NCI-H526 (cell line): Measurements from ENCODE around the gene WIPF2.

Source experiments
- DNase-seq, 2 experiments: peaks; one replicate each; lab custom pipeline; 2025; lab: John Stamatoyannopoulos, UW

The WIPF2 gene

DNA sequence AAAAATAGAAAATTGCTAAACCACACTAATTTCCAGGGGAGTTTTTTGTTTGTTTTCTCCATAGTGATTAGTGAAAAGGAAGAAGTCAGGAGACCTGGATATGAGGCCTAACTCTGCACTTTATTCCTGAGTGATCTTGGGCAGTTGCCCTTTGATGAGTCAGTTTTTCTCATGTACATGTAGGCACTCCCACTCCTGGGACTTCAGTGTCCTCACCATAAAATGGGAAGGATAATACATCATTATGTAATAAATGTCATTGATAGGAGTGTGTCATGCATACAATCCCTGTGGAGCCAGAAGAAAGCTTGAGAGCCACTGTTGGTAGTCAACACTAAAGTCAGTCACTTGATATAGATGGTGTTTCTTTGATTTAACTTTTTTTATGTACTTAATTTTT is 32.5 kb downstream of the WIPF2 start:
- DNase-seq = no peak

DNA sequence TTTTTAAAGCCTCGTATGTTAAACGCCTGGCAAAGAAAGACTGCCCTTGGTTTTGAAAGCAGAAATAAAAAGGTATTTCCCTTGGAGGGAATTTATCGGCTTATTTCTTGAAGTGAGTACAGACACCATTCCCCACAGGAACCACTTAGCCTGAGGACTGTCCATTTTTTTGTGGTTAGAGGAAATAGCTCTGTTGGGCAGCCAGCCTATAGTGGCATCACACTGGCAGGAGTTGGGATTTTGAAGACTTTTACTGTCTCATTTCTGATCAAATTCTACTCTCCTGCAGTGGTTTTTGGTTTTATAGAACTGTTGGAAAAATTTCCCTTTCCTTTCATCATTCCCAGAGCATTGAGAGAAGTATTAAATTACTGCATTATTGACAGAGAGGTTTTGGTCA is 34.5 kb downstream of the WIPF2 start:
- no peak for DNase-seq

DNA sequence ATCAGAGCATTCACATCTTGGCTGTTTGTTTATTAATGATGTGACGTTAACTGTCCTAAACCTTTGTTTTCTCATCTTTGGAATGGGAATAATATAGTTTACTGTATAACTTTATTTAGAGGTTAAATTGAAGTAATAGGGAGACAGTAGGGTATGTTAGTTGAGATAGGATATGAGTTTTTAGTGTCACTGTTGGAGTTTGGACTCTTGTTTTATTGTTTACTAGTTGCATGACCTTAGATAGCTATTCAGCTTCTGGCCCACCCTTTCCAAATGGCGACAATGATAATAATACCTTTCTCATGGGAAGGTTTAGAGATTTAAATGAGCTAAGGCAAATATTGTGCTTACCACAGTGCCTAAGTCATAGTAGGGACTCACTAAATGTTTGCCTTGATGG is 40.4 kb downstream of the WIPF2 start:
- DNase-seq = no peak

DNA sequence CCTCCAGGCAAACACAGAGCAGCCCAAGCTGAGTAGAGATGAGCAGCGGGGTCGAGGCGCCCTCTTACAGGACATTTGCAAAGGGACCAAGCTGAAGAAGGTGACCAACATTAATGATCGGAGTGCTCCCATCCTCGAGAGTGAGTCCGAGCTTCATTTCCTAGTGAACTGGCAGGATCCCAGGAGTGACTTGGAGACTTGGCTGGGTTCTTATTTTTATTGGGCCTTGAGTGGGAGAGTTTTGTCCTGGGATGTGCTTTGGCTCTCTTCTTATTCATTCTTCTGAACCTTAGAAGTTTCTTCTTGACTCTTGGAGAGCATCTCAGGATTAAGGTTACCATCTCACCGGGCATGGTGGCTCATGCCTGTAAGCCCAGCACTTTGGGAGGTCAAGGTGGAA is 41.4 kb downstream of the WIPF2 start:
- DNase-seq = no peak

DNA sequence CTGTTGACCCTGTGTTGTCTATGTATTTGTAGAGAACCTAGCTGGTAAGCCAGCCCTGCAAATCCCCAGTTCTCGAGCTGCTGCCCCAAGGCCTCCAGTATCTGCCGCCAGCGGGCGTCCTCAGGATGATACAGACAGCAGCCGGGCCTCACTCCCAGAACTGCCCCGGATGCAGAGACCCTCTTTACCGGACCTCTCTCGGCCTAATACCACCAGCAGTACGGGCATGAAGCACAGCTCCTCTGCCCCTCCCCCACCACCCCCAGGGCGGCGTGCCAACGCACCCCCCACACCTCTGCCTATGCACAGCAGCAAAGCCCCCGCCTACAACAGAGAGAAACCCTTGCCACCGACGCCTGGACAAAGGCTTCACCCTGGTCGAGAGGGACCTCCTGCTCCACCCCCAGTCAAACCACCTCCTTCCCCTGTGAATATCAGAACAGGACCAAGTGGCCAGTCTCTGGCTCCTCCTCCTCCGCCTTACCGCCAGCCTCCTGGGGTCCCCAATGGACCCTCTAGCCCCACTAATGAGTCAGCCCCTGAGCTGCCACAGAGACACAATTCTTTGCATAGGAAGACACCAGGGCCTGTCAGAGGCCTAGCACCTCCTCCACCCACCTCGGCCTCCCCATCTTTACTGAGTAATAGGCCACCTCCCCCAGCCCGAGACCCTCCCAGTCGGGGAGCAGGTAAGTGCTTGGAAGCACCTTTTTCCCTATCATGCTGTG is 45.5 kb downstream of the WIPF2 start:
- DNase-seq = no peak

DNA sequence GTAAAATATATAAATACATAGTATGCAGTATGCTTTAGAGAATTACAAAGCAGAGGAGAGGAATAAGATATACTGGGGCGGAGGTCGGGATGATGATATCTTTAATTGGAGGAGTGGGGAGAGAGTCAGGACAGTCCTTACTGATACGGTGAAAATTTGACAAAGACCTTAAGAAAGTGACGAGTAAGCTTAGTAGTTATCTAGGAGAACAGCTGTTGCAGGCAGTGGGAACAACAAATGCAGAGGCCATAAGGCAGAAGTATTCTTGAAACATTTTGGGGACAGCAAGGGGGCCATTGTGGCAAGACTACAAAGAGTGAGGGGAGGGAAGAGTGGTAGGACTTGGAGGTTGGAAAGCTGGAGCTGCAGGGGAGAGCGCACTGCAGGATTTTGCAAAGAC is 46.2 kb downstream of the WIPF2 start:
- no peak for DNase-seq

DNA sequence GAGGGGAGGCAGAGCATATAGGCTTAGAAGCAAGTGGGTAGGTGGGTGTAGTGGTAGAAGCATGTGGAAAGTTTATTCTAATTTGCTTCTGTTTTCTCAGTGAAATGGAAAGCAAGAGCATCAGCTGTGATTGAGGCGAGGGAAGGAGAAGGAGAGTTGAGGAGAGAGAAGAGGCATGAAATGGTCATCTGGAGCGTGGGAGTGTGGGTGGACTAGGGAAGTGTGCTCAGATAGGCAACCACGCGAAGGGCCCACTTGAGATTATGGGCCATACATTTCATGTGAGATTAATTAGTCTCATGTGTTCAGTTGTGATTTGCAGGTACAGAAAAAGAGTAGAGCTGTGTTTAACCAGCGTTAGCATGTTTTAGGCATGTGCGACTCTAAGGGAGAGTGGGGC is 47.8 kb downstream of the WIPF2 start:
- no peak for DNase-seq

DNA sequence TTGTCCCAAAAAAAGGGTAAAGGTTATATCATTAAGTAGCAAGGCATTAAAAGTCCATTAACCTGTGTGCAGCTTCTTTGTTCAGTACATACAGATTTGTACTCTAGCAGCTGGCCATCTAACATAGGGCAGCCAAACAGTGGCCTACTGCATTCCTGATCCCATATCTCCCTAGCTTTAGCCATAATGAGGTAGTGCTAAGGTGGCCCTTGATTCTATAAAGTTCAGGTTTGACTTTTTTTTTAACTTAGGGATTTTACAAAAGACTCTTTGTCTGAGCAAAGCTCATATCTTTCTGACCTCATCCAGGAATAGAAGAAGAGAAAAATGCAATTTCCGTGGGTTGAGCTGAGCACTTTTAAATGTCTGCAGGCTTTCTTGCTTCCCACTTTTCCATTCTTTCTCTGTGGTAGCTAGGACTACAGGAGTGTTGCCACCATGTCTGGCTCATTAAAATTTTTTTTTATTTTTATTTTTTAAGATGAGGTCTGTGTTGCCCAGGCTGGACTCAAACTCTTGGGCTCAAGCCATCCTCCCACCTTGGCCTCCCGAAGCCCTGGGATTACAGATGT is 49.1 kb downstream of the WIPF2 start:
- no peak for DNase-seq

DNA sequence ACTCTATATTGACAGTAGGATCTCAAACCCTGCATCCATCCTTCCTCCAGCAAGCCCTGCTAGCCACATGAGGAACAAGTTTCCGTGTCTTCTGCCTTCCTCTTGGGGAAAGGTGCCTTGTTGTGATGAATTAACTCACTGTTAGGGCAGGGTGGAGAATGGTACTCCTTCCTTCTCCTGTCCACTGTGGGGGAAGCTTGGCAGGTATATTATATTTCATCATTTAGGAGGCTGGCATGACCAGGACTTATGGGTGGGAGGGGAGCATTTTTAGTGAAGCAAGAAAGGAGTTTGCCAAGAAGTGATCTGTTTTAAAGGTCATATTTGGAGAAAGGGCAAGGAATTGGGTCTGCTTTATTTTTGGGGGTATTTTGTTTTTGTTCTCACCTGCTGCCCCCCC is 59.3 kb downstream of the WIPF2 start:
- no peak for DNase-seq

DNA sequence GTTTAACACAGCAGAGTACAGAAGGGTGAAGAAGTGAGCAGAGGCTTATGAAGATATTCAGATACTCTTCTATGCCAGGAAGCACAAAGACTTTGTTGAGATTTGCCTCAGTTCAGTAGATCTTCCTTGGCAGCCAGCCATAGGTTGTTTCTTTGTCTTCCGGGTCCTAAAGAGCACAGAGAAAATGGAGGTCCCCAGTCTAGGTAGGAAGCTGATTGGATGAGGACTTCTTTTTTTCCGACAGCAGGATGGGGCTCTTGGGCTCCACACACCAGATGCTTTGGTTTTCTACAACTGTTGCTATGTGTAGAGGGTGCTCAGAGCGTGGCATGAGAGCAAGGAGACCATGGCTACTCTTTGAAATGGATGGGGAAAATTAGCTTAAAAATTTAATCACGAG is 60.3 kb downstream of the WIPF2 start:
- DNase-seq = no peak

DNA sequence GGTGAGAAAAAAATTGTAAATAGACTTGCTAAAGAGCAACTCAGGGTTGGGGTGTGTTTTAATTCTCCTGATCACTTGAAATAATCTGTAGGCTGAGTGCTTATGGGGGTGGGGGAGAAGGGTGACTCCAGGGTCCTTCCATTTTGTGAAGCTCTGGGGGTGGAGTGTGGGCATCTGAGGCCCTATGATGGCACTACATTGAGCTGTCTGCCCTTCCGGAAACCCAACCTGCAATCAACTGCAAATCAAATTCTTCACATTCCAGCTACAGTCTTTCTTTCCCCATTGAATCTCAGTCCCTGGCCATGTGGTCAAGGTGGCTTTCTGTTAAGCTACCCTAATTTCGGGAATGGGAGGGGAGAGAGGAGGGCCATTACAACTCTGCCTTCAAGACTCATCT is 62.6 kb downstream of the WIPF2 start:
- no peak for DNase-seq

DNA sequence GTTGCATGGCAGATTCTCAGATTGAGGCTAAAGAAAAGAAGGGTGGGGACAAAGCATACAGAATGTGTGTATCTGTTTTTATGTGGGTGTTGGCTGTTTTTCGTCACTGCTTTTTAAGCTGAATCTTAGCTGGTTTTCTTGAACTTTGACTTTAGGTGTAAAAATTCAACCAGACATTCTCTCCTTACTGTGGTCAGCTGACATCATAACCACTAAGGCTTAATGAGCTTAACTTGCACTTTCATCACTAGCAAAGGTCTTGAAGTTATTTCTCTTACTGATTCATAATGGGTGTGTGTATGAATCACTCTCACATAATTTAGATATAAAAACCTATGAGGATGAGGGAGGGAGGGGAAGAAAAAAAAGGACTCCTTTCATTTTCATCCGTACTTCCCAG is 64.6 kb downstream of the WIPF2 start:
- DNase-seq = no peak

DNA sequence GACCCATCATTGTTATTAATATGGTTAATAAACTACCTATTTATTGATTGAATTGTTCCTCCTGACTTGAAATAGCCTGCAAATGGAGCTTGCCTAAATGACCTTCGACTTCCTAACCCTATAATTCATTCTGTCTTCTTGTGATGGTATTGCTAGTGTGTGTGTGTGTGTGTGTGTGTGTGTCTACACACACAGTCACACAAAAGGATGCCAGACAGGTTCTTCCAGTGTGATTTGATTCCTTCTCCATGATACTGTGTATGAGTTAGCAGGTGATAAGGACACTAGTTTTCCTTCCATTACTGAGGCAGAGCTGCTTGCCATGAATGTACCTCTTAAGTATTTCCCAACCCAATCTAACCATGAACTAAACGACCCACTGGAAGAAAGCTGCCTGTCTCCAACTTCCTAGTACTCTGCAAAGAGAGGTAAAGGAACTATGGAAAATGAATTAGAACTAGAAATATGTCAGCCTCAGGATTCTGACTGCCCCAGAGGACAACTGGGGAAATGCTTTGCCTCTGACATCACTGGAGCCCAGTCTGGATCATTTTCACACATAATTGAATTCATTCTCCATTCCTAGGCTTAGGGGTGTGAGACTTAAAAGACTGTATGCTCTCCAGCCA is 65.1 kb downstream of the WIPF2 start:
- DNase-seq = no peak

DNA sequence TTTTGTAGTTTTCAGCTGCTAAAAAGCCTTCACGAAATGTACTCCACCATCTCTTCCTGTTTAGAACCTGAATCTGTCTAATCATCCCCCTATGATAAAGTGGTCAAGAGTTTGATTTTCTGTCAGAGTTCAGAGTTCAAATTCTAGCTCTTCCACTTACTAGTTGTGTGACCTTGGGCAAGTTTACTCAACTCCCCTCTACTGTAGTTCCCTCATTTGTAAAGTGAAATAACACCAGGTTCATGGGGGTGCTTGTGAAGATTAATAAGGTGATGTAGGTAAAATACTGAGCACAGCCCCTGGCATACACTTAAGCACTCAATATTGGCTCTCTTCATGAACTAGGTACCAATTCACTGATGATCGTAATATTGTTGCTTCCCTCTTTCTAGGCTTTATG is 67.4 kb downstream of the WIPF2 start:
- DNase-seq = no peak

DNA sequence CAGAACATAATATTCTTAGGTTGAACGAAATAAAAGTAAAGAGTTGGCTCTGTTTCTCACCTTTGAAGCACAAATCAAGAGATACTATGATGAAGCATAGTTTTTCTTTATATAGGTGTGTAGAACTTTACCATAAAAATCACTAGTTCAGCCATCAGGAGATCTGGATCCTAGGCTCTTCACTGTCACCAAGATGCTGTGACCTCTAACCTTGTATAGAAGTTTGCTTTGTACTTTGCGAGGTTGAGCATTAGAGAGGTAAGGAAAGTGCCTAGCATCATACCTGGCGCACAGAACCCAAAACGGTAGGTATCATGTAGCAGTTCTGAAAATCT is 68.0 kb downstream of the WIPF2 start:
- DNase-seq = no peak

DNA sequence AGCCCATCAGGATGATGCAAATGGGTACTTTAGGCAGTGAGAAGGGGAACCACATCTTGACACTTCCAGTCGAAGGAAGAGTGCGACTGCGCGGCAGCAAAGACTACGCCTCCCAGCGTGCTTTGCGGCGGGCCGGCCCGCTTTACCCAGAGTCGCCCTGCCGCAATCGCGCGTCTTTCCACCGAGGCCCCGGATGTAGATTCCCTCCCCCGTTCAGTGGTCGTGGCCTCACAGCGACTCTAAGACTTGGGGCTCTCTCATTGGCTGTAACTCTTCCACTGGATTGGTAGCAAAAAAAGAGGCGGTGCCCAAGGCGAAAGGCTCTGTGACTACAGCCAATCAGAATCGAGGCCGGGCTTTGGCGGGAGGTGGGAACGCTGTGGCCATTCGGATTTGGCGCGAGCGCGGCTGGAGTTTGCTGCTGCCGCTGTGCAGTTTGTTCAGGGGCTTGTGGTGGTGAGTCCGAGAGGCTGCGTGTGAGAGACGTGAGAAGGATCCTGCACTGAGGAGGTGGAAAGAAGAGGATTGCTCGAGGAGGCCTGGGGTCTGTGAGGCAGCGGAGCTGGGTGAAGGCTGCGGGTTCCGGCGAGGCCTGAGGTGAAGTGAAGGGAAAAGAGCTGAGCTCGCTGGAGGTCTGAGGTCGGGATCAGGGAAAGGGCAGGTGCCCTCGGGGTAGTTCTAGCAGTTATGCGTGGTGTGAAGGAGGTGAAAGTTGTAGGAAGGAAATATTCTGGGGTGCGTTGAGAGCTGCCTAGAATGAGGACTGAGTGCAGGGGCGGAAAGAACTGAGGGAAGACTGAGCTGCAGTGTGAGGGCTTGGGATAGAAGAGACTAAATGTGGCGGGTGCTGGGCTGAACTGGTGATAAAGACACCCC is 68.6 kb downstream of the WIPF2 start, which contains the start of gene CDC6:
Gene CDC6 (plus strand): TSS at position 386 of the 876 bp plus-strand sequence. CDS start 1,542 bp downstream, outside the sequence.
- DNase-seq = peak; percentile 99

DNA sequence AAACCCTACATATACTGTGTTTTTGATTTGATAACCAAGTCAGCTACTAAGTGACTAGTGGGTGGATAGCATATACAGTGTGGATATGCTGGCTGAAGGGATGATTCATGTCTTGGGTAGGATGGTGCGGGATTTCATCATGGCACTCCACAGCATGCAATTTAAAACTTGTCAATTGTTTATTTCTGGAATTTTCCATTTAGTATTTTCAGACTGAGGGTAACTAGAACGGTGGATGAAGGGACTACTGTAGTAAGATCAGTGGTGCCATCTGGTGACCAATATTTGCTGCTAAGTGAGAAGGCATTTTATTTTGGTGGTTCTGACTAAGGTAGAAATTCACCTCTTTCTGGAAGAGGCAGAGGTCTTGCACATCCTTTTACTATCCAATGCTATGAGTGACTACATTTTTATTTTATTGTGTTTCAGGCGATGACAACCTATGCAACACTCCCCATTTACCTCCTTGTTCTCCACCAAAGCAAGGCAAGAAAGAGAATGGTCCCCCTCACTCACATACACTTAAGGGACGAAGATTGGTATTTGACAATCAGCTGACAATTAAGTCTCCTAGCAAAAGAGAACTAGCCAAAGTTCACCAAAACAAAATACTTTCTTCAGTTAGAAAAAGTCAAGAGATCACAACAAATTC is 71.7 kb downstream of the WIPF2 start:
- DNase-seq = peak; percentile 20 to 58

DNA sequence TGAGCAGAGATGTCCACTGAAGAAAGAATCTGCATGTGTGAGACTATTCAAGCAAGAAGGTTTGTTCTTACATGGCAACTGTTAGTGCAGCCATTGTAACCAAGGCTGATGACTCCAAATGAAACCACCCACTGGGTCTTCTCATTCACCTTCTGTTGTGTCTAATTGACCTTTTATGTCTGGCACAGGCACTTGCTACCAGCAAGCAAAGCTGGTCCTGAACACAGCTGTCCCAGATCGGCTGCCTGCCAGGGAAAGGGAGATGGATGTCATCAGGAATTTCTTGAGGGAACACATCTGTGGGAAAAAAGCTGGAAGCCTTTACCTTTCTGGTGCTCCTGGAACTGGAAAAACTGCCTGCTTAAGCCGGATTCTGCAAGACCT is 72.2 kb downstream of the WIPF2 start:
- no peak for DNase-seq

DNA sequence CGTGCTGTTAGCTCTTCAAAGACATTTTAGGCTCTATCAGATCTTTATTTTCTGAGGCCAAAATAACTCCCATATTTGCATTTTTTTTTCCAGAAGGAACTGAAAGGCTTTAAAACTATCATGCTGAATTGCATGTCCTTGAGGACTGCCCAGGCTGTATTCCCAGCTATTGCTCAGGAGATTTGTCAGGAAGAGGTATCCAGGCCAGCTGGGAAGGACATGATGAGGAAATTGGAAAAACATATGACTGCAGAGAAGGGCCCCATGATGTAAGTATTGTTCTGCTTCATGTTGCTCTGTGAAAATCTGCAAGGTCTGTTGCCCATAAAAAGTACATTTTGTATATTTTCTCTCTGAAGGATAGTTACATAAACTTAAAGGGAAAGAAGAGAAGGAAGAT is 74.3 kb downstream of the WIPF2 start:
- DNase-seq = no peak

DNA sequence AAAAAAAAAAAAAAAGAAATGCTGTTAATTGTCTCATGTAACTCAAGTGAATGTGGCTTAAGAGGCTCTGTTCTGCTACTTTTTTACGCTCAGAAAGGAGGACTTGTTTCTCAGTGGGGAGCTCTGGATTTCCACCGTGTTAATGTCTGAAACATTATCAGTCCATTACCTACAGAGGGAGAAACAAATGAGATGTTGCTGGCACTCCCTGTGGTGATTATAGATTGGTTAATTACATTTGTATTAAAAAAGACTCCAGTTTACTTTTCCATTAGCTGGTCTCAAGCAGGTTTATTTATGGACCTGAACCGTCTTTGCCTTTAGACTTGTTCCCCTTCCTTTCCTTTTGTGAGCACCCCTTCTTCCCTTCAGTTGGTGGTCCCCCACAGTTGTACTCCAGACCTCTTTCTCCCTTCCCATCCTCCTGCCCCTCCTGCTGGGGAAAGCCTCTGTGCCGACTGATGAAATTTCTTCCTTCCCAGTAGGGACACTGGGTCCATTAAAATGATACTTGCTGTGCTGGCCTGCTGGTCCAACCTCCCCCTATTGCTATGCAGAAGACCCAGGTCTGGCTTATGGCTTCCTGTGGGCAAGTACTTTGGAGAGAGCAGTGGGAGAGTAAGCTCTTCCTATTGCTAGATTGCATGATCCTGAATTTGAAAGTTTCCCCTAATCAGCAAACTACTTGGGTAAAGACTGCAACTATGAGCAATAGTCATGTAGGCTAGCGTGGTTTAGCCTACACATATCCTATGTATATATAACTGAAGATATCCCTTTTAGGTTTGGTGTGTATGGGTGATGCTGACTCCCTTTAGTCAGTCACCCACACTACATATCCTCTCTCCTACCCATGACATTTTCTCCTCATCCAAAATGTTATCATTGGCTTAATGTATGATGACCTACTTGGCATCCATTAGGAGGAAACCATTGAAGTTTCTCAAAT is 76.7 kb downstream of the WIPF2 start:
- DNase-seq = no peak

DNA sequence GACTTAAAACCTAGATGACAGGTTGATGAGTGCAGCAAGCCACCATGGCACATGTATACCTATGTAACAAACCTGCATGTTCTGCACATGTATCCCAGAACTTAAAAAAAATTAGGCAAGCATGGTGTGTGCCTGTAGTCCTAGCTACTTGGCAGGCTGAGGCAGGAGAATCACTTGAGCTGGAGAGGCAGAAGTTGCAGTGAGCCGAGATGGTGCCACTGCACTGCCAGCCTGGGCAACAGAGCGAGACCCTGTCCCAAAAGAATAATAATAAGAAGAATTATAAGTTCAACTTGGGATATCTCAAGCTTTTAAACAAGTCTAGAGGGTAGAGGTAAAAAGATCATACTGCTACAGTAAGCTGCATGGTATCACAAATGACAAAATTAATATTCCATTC is 78.4 kb downstream of the WIPF2 start:
- DNase-seq = no peak
